Measurements from ENCODE around the gene ANO2.

DNA sequence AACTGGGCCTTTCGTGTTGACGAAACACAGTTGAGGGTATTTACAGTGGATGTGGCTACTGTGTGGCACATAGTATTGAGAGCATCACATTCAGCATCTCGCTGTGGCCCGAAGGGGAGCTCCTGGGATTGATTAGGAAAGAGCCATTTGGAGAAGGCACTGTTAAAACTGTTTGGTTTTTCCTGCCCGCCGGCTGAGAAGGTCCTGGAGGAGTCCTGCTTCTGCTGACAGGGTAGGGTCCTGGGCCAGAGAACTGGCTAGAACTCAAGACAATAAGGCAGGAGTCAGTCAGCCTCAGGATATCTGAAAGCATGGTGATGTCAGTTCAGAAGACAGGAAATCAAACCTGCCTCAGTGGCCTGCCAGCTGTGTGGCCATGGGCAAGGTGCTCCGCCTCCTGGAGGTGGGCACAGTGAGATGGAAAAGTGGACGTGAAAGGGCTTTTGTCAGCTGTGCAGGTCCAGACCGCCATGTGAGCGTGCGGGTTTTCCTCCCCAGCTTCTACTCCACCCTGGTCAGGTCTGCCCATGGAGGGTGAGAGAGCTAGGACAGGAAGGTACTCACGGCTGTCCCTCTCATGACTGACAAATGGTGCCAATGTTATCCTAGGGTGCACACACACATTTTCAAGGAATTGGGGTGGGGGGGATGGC, 420.8 kb downstream of the ANO2 start:
- TF ChIP-seq, protein P1, sequence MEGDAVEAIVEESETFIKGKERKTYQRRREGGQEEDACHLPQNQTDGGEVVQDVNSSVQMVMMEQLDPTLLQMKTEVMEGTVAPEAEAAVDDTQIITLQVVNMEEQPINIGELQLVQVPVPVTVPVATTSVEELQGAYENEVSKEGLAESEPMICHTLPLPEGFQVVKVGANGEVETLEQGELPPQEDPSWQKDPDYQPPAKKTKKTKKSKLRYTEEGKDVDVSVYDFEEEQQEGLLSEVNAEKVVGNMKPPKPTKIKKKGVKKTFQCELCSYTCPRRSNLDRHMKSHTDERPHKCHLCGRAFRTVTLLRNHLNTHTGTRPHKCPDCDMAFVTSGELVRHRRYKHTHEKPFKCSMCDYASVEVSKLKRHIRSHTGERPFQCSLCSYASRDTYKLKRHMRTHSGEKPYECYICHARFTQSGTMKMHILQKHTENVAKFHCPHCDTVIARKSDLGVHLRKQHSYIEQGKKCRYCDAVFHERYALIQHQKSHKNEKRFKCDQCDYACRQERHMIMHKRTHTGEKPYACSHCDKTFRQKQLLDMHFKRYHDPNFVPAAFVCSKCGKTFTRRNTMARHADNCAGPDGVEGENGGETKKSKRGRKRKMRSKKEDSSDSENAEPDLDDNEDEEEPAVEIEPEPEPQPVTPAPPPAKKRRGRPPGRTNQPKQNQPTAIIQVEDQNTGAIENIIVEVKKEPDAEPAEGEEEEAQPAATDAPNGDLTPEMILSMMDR (IDR thresholded peaks at IDR 0.05) = no peak
- TF ChIP-seq POLR2A (IDR thresholded peaks at IDR 0.05; ENCODE audit: low read depth) (no peak), POLR2AphosphoS5 (IDR thresholded peaks at IDR 0.05) (no peak), EP300 (IDR thresholded peaks at IDR 0.05) (no peak)
